ENCODE data around the gene OR13A1.
"Not testable (repeated sequence)": the region's sequence is repeated elsewhere in the genome, so short reads cannot be mapped to it uniquely, and the experiment has no call there.

GRCh38 chr10:45347464-45347863 lies 32.1 kb upstream of the OR13A1 start:
- not testable (repeated sequence) for TF ChIP-seq CTCF (IDR thresholded peaks at IDR 0.05; ENCODE audit: low read length); EZH2 (optimal IDR thresholded peaks at IDR 0.05; ENCODE audit: low read depth, low read length); EZH2phosphoT487 (IDR thresholded peaks at IDR 0.05; ENCODE audit: low read length)
